ENCODE measurements around the gene FRZB.
"Not testable (repeated sequence)": the region's sequence is repeated elsewhere in the genome, so short reads cannot be mapped to it uniquely, and the experiment has no call there.

FRZB gene

DNA sequence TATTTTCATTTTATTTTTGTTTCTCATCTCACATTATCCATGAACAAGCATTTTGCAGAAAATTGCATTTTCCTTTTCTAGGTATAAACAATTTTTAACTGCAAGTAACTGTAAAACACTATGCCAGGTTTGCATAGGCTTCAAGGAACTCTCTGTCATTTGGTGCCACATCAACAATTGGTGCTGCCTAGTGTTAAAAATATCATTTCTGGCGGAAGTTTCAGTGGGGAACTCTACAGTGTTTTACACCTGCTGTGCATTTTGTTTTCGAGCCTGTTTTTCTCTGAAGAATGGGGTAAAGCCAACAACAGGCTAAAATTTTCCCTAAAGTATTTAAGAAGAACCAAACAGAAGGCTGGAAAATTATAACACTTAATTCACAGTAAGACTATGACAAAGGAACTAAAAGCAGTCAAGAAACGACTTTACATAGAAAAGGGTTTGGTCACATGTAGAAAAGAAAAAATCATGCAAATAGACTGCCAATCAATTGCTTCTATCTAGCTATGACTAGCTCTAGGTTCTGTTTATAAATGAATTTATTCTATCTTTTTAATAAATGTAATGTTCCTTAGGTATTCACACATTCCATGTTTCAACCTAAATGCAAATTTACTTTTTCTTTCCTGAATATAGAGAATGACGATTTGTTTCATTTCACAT lies 21.4 kb upstream of the FRZB start:
- no peak for DNase-seq

DNA sequence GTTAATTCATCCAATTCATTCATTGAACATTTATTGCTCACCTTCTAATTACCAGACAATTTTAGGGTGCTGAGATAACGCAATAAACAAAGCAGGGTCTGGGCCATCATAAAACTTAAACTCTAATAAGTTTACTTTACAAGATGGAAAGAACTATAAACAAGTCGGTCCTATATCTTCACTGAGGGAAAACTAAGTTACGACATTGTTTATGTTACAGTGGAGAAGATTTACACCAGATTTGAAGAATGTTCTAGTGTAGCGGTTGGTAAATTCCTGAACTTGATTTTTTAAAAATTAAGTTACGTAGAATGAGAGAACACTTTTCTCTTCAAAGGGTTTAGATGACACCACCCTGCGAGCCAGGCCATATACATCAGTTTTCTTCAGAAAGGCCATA lies 20.7 kb upstream of the FRZB start:
- DNase-seq = no peak

DNA sequence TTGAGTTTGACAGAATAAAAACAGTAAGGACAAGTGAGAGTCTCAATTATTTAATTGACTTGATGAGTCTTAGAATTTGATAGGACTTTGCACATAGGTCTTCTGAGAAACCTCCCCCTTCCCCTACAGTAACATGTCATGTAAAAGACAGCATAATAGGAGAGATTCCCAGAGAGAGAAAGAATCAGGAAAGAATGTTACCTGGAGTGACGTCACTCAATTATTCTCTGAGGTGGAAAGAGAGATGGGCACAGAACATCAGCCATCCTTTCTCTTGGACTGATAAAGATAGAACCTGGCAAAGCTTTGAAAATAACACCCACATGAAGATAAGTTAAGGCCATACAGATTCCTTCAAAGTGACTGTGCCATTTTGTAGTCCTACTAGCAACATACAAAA lies 19.3 kb upstream of the FRZB start:
- no peak for DNase-seq

DNA sequence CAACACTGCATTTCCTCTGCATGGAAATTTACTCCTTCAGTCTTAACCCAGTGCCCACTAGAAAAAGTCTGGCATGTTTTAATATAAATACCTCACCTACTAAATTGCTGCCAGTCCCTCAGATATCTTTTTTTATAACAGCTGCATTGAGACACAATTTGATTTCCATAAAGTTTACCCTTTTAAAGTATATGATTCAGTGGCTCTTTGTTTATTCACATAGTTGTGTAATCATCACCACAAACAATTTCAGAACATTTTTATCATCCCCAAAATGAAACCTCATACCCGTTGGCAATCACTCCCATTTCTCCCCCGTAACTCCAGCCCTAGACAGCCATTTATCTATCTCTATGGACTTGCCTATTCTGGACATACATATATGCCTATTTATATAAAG lies 17.0 kb upstream of the FRZB start:
- no peak for DNase-seq

DNA sequence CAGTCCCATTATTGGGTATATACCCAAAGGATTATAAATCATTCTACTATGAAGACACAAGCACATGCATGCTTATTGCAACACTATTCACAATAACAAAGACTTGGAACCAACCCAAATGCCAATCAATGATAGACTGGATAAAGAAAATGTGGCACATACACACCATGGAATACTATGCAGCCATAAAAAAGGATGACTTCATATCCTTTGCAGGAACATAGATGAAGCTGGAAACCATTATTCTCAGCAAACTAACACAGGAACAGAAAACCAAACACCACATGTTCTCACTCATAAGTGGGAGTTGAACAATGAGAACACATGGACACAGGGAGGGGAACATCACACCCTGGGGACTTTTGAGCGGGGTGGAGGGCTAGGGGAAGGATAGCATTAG lies 13.7 kb upstream of the FRZB start:
- not testable (repeated sequence) for DNase-seq

DNA sequence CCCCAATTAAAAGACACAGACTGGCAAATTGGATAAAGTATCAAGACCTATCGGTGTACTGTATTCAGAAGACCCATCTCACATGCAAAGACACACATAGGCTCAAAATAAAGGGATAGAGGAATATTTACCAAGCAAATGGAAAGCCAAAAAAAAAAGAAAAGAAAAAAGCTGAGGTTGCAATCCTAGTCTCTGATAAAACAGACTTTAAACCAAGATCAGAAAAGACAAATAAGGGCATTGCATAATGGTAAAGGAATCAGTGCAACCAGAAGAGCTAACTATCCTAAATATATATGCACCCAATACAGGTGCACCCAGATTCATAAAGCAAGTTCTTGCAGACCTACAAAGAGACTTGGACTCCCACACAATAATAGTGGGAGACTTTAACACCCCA lies 10.2 kb upstream of the FRZB start:
- not testable (repeated sequence) for DNase-seq

DNA sequence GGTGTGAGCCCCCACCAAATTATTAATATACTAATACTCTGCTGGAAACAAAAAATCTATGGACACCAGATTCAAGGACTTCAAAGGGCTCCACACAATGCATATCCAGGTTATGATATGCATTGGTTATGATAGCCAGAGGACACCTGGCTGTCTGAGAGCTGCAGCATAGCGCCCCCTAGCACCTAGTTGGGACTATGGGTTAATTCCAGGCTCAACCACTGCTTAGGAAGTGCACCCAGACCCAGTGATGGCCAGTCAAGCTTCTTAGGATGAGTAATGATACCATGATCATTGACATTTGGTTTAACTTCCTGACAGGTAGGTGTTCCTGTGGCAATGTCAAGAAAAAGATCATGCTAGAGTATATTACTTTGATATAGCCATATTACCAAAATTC lies 3.8 kb upstream of the FRZB start:
- DNase-seq = no peak

DNA sequence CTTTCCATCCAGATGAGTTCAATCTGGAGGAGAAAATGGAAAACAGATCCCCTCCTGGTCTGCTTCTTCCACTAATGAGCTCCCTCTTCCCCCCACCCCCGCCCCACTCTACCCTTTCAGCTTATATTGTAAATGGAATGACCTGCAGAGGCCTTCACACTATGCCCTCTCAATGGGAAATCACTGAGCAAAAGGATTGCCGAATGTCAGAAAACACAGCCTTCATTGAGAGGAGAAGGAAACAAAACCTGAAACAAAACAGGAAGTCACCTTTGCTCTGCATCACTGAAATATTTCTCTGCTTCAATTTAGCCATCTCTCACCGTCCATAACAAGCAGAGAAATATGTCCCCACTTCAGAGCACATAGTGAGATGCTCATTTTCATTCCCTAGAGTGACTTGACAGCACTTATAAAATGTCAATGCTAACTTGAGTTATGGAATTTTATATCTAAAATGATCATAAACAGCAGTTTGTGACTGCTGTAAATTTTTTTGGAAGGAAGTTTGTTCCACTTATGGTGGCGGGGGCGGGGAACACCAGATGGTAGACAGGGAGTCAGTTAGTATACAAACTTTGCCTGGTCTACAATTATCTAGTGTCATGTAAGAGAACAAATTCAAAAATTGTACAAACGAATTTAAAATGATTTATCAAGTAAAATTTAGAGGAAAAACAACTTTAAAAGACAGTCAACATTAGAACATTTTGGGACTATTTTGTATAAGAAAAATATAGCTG lies 1.8 kb upstream of the FRZB start:
- DNase-seq = no peak

DNA sequence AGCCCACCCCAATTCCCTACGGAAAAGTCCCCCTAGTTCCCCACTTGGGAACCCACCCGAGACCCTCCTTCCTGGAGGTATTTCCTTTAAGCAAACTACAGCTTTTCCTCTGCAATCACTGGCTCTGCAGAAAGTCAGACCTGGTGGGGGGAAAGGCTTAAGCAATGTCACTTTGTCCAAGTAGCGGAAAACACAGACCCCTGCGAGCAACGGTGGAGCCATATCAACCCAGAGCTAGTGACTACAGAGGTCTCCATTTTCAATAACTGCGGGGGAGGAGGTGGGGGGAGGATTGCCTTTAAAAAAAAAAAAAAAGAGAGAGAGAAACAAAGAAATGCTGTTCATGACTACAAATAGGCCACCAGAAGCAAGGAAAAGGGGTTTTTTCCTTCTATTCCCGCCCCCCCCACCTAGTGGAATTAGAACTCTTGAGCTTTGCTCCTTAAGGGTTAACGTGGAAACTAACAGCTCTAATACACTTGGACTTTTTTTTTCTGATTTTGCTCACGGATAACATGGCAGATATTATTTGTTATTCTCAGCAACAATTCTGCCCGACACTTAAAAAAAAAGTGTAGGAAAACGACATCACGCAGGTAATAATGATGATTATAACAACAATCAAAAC lies 1.1 kb upstream of the FRZB start:
- no peak for DNase-seq

DNA sequence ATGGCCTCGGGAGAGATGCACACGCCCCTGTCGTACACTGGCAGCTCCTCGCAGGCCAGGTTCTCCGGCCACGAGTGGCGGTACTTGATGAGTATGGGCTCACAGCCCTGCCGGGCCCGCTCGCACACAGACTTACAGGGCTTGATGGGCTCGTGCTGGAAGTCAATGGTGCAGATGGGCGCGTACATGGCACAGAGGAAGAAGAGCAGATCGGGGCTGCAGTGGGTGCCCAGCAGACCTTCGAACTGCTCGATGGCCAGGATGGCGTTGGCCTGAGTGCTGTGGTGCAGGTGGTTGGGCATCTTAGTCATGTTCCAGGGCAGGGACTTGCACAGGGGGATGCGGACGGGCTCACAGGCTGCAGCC lies 359 bp downstream of the FRZB start:
- DNase-seq = no peak

DNA sequence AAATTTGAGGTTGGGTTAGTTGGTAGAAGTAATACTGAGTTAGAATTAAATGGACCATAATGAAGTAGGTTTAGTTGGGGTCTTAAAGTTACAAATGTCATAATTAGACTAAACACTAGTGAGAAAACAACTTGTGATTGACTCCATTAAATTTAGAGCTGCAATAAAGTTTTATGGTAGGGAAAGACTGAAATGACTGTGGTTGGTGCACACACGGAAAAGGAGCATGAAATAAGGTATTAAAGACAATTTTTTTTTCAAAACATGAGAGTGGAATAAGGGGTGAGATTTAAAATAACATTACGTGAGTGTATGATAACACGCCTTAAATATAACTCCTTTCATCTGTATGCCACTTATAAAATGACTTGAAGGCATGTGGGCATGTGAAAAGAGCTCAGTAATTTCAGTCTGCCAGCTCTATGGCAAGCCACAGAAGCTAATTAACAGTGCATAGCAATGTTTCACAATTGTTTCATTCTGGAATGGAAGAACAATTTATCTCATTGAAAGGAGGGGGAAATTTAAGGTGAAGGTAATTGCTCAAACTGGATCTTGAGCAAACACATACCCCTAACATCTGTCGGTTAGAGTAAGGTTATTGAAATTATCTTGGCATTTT lies 1.4 kb downstream of the FRZB start:
- no peak for DNase-seq

DNA sequence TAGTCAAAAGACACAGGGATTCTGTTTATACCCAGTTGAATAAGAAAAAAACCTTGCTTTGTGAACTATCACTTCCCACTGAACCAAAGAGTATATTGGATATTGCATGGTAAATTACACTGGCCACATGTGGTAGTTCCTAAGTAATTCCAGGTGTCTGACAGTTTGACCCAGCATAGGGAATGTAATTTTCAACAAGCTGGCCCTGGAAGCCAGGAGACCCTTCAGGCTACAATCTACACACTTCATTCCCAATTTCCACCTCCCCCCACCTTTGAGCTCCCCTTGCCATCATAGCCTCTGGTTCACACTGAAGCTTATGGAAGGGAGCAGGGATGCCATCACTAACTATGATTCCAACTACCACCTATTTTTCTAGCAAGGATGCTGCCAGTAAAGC lies 2.8 kb downstream of the FRZB start:
- no peak for DNase-seq

DNA sequence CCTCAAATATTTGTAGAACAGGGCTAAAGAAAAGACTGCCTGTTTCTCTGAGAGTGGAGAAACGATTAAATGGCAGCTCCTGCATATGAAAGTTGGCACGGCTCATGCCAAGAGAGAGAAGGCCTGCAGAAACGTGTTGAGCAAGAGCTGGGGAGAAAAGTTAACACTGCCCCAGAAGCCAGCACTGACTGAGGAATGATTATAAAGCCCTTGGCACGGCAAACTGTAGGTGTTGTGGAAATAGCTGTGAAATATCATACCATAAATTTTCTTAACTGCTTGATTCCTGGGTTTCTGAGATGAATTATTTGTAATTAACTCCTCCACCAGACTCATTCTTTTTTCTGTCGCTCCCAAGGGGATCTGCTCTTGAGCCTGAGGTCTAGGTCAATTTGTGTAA lies 4.3 kb downstream of the FRZB start:
- no peak for DNase-seq

DNA sequence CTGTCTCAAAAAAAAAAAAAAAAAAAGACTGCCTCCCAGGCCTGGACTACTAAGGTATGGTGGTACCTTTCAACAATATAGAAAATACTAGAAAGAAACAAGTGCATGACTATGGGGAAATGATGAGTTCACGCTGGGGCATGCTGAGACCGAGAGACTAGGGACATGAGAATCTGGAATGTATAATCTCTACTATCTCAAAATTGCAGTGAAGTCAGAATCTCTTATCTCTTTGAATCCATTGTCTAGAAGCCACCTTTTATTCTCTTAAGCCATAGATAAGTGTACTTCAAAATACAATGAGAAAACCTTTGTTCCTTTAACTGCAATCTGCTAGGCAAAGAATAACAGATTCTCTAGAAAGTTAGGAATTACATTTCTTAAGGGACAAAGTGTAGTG lies 5.6 kb downstream of the FRZB start:
- DNase-seq = no peak

DNA sequence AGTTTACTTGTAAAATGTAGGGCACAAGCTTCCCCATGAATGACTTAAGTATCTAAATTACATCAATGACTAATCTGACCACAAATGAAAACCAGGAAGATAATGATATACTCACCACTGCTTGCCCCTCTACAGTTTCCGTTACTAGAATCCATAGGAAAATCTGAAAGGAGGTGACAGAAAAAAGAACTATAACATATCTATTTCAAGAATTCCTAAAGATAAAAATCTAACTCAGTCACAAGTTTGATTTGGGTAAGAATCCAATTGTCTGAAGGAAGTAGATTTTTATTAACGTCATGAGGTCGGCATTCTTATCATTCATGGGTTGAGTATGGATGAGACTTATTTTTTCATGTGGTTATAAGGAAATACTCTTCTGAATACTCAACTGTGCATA lies 7.8 kb downstream of the FRZB start:
- no peak for DNase-seq

DNA sequence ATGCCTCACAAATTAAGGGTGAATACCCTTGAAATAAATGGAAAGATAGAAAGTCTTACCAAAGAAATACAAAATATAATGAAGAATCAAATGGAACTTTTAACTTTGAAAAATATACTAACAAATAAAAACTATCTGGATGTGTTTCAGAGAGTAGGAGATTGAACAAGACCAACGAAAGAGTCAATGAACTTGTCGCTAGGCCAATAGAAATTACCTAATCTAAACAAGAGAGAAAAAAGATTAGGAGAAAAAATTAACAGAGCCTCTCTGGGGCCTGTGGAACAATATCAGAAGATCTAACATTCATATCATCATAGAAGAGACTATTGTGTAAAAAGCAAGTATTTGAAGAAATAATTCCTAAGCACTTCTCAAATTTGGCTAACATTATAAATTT lies 11.1 kb downstream of the FRZB start:
- no peak for DNase-seq

DNA sequence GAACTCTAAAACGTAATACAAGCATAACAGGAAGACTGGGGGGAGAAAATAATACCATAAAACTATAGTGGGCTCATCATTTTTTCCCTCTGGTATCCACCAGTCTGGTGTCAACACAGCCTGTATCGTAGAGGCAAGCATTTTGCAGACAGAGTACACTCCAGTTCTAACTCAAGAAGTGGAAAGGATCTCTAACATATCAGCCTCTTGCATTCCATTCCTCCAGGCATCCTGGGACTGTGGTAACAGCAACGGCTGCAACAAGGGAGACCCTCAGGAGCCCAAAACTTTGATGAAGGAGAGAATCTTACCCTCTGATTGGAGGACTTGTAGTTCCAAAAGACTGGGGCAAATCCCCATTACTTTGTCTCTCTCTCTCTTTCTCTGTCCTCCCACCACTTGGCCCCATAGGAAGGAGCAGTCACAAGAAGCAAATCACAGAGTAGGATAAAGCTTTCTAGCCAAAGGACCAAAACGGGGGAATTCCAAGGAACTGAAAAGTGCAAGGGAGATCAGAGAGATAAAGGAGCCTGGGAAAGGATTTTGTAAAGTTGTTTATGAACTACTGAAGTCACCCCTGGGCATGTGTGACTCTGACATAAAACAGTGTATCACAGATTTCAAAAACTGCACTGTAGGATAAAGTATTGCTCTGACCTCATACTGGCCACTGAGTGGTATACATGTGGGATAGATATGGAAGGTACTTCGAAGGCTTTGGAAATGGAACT lies 11.9 kb downstream of the FRZB start:
- no peak for DNase-seq

DNA sequence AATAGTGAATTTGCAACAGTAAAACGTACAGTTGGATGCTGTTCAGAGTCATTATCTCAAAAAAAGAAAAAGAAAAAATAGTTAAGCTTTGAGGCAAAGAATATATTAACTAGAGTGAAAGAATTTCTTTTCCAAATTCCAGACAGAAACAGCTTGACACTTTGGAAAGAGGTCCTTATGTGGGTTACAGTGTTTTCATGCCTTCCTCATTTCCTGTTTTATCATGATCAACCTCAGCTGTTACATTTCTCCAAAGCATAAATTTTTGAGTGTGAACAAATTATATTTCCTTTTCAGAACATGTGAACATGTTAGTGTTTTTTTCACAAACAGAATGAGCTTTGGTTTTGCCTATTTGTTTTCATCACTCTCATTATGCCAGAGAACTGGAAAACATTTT lies 13.6 kb downstream of the FRZB start:
- DNase-seq = no peak

DNA sequence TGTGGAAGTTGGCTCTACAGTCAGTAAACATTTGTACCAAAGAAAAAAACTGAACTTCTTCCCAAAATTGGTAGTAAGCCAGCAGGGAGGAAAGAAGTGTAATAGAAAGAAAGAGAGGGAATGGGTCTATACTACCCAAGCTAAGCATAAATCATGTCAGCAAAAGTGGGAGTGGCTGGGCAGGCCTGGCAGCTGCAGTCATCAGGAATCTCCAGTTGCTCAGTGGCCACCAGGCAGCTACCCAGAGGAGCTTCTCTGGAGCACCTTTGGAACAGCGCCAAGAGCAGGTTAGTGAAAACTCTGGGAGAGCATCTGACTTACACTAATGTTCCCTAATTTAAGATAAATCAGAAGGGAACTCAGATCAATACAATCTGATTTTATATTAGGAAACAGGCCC lies 14.3 kb downstream of the FRZB start:
- no peak for DNase-seq

DNA sequence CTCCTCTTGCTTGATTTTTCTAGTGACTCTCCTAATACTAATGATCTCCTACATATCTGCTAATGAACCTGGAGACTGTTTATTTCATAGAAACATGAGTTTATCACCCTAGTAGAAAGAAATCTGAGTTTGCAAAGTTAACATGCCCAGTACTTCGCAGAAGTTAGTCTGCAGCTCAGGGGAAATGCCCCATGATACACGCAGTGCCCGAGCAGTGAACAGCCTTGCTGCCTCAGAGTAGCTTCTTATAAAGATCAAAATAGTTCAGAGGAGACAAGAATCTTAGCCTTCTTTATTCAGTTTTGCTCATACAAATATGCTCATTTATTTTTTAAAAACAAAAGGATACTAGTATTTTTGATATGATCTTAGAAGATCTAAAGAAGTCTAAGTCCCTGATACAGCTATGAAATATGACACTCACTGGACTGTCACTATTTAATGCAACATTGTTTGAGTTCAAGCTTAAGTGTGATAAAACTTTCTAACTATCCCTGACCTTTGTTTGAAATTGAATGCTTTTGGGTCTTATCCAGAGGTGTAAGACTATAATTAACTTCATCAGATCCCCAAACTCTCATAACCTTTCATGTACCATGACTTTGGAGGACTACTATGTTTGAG lies 20.5 kb downstream of the FRZB start:
- no peak for DNase-seq

DNA sequence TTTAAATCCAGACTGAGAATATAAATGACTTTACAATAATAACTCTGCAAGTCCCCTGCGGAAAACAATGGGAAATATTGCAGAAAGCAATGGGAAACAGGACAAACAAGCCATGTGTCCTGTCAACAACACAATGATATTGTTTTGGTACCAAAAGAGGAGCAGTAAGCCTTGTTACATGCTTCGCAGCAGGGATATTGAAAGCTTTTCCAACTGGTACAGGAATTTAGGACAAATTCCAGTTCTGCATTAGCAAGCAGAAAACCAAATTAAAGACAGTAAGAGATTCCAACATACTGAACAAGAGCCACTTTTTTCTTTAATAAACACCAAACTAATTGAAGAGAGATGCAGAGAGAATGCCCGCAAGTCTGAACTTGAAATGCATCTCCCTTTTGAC lies 30.0 kb downstream of the FRZB start:
- no peak for DNase-seq

DNA sequence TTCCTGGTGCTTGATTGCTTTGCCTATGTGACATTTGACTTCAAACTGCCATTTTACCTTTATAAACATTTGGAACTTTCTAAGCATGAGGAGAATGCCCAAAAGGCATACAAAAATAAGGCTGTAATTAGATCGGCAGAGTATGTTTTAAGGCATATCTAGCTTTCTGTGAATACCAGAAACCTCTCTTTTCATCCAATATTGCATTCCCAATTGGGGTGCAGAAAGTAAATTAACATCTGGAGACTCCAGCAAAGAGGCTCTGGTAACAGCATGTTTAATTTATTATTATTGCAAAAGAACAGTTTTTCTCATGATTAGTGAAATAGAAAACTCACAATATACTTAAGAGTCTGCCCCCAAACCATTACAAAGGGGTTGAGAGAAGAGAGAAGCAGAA lies 32.1 kb downstream of the FRZB start:
- no peak for DNase-seq

Data from activated CD4-positive, alpha-beta T cell treated with anti-CD3 and anti-CD28 coated beads for 1 hour (primary cell).